HCT116 (cell line): ENCODE results near the gene CACNA1A. TPM values are rescaled to one million over a fixed set of nuclear protein-coding genes. Genes with fewer than 3 reads are reported as not detected.

Source experiments
- ATAC-seq: fragments of 200-7000 bp; cut with Tn5 transposase; 2 replicates; pipeline ENCODE4 v1.9.1; 2020; ENCODE audit warnings: mild to moderate bottlenecking, moderate library complexity
- BruUV-seq: library from RNA; stranded (reverse); fragments of 400-500 nt; replicated peaks from 2 replicates; lab custom pipeline; 2021; lab: Mats Ljungman, UMichigan
- CTCF ChIA-PET: fragments of 300-600 bp; sonication (Branson Sonifier 250); formaldehyde crosslinking; loops from one replicate; lab custom pipeline; 2021; ENCODE audit warnings: antibody characterized with exemption; lab: Charles Lee
- POLR2A ChIA-PET: fragments of 300-600, 350-600 bp; sonication (Branson Sonifier 250); formaldehyde crosslinking; loops from one replicate; lab custom pipeline; 2021; ENCODE audit warnings: antibody characterized with exemption; lab: Charles Lee
- RAD21 ChIA-PET, 2 experiments: fragments of 300-600 bp; sonication (Branson Sonifier 250); formaldehyde crosslinking; loops; one replicate each; lab custom pipeline; 2023; ENCODE audit warnings: low total read pairs in 2 of 2; ENCODE audit not compliant: uncharacterized antibody in 2 of 2, unreplicated experiment in 2 of 2, low non-redundant PET in 1 of 2; lab: Charles Lee
- DNase-seq: peaks from one replicate; pipeline ENCODE4 v3.0.0-alpha.2; 2010; ENCODE audit warnings: low read depth, low spot score
- H2AFZ ChIP-seq: fragments of 200-600 bp; shearing (Covaris generic), sonication (generic); 2 replicates; pipeline ENCODE4 v1.6.1; 2017; ENCODE audit warnings: low read depth, mixed run types, mixed read lengths, antibody characterized with exemption, low read length; ENCODE audit not compliant: poor library complexity, severe bottlenecking
- H3K27ac ChIP-seq: 2 replicates; pipeline ENCODE4 v1.5.1; 2012; ENCODE audit warnings: low read depth, low read length
- H3K27me3 ChIP-seq: fragments of 200-600 bp; sonication (generic); 2 replicates; pipeline ENCODE4 v1.6.1; 2016; ENCODE audit warnings: mixed run types, low read length, mixed read lengths; ENCODE audit not compliant: insufficient read depth
- H3K36me3 ChIP-seq, 2 experiments: fragments of 200-500 bp in 1 of 2; fragments of 200-600 bp in 1 of 2; sonication (Bioruptor generic) in 1 of 2; sonication (generic) in 1 of 2; 2 replicates each; pipeline versions ENCODE4 v1.5.1 to v1.6.1; 2014 to 2016; ENCODE audit warnings: low read length in 2 of 2, inconsistent platforms in 1 of 2, mixed read lengths in 1 of 2, mixed run types in 1 of 2; ENCODE audit not compliant: insufficient read depth in 2 of 2, control insufficient read depth in 1 of 2
- H3K4me1 ChIP-seq, 2 experiments: fragments of 200-600 bp in 1 of 2; sonication (generic) in 1 of 2; 2 replicates each; pipeline versions ENCODE4 v1.5.1 to v1.6.1; 2012 to 2017; ENCODE audit warnings: low read length in 2 of 2, inconsistent platforms in 1 of 2, mild to moderate bottlenecking in 1 of 2, mixed read lengths in 1 of 2, mixed run types in 1 of 2, moderate library complexity in 1 of 2; ENCODE audit not compliant: insufficient read depth in 2 of 2, control insufficient read depth in 1 of 2
- H3K4me2 ChIP-seq: fragments of 200-600 bp; sonication (generic); 2 replicates; pipeline ENCODE4 v1.6.1; 2017; ENCODE audit warnings: mixed run types, low read length, mixed read lengths
- H3K4me3 ChIP-seq, 2 experiments: fragments of 200-600 bp in 1 of 2; sonication (generic) in 1 of 2; replicated peaks in 1 of 2; 2 replicates each; pipeline ENCODE4 v1.5.1; 2011 to 2016; ENCODE audit warnings: low read length in 2 of 2, control low read depth in 1 of 2, low read depth in 1 of 2, mild to moderate bottlenecking in 1 of 2, mixed read lengths in 1 of 2, mixed run types in 1 of 2
- H3K79me2 ChIP-seq: fragments of 200-600 bp; sonication (generic); 2 replicates; pipeline ENCODE4 v1.6.1; 2017; ENCODE audit warnings: mild to moderate bottlenecking, mixed run types, low read length, moderate library complexity, mixed read lengths; ENCODE audit not compliant: insufficient read depth
- H3K9ac ChIP-seq: fragments of 200-600 bp; sonication (generic); 2 replicates; pipeline ENCODE4 v1.6.1; 2016; ENCODE audit warnings: low read length, mixed read lengths
- H3K9me2 ChIP-seq: fragments of 200-600 bp; sonication (generic), shearing (Covaris generic); 2 replicates; pipeline ENCODE4 v1.6.1; 2017; ENCODE audit warnings: mixed run types, mild to moderate bottlenecking, moderate library complexity; ENCODE audit not compliant: insufficient read depth
- H3K9me3 ChIP-seq, 2 experiments: fragments of 200-500 bp in 1 of 2; fragments of 200-600 bp in 1 of 2; sonication (Bioruptor generic) in 1 of 2; sonication (generic) in 1 of 2; 2 replicates each; pipeline ENCODE4 v1.6.1; 2014 to 2017; ENCODE audit warnings: low read length in 2 of 2, mixed read lengths in 2 of 2, inconsistent platforms in 1 of 2, low read depth in 1 of 2, mild to moderate bottlenecking in 1 of 2, mixed run types in 1 of 2, moderate library complexity in 1 of 2; ENCODE audit not compliant: control insufficient read depth in 1 of 2, insufficient read depth in 1 of 2
- H4K20me1 ChIP-seq: fragments of 200-600 bp; sonication (generic), shearing (Covaris generic); 2 replicates; pipeline ENCODE4 v1.6.1; 2017; ENCODE audit warnings: mixed run types, mild to moderate bottlenecking, moderate library complexity; ENCODE audit not compliant: insufficient read depth
- ATF3 ChIP-seq: IDR thresholded peaks from 2 replicates; pipeline ENCODE4 v1.6.1; 2012
- CEBPB ChIP-seq: IDR thresholded peaks from 2 replicates; pipeline ENCODE4 v1.6.1; 2012; ENCODE audit warnings: low read depth
- CTCF ChIP-seq, 3 experiments: fragments of 200-600 bp in 1 of 3; sonication (generic) in 1 of 3; IDR thresholded peaks in 2 of 3; conservative IDR thresholded peaks in 1 of 3; 2 replicates each; pipeline ENCODE4 v1.5.1; 2012 to 2017; ENCODE audit warnings: low read depth in 2 of 3, low read length in 2 of 3, antibody characterized with exemption in 1 of 3, borderline replicate concordance in 1 of 3, control low read depth in 1 of 3, mild to moderate bottlenecking in 1 of 3, mixed read lengths in 1 of 3, mixed run types in 1 of 3, moderate library complexity in 1 of 3; ENCODE audit not compliant: insufficient read depth in 1 of 3
- EZH2 ChIP-seq: fragments of 200-600 bp; sonication (generic); IDR thresholded peaks from 2 replicates; pipeline ENCODE4 v1.6.1; 2017; ENCODE audit warnings: antibody characterized with exemption, mixed run types
- EZH2phosphoT487 ChIP-seq: fragments of 200-600 bp; IDR thresholded peaks from 2 replicates; pipeline ENCODE4 v1.6.1; 2018; ENCODE audit warnings: antibody characterized with exemption, borderline replicate concordance
- POLR2A ChIP-seq: IDR thresholded peaks from 2 replicates; pipeline ENCODE4 v1.7.0; 2011; ENCODE audit warnings: borderline replicate concordance; ENCODE audit not compliant: insufficient read depth, insufficient read length; ENCODE audit errors: extremely low read depth
- POLR2AphosphoS5 ChIP-seq: IDR thresholded peaks from 2 replicates; pipeline ENCODE4 v1.6.1; 2011; ENCODE audit warnings: mild to moderate bottlenecking, low read depth, low read length, moderate library complexity
- REST ChIP-seq: IDR thresholded peaks from 2 replicates; pipeline ENCODE4 v1.6.1; 2012; ENCODE audit warnings: low read depth
- SIN3A ChIP-seq: IDR thresholded peaks from 2 replicates; pipeline ENCODE4 v1.6.1; 2012; ENCODE audit warnings: low read depth
- SP1 ChIP-seq: IDR thresholded peaks from 2 replicates; pipeline ENCODE4 v1.6.1; 2012; ENCODE audit warnings: low read depth
- SRF ChIP-seq: IDR thresholded peaks from 2 replicates; pipeline ENCODE4 v1.6.1; 2012; ENCODE audit warnings: low read depth
- YY1 ChIP-seq: IDR thresholded peaks from 2 replicates; pipeline ENCODE4 v1.6.1; 2011; ENCODE audit warnings: low read length, low read depth, moderate library complexity, mild to moderate bottlenecking; ENCODE audit not compliant: insufficient replicate concordance; ENCODE audit errors: extremely low read depth
- ZFX ChIP-seq: fragments of 450-650 bp; IDR thresholded peaks from 2 replicates; pipeline ENCODE4 v1.6.1; 2017
- ZNF274 ChIP-seq: fragments of 200-500 bp; sonication (Bioruptor generic); IDR thresholded peaks from 2 replicates; pipeline ENCODE4 v1.6.1; 2014; ENCODE audit warnings: mild to moderate bottlenecking, low read depth, low read length, inconsistent platforms
- intact Hi-C: fragments of 100-400 bp; cut with micrococcal nuclease; formaldehyde crosslinking; loops from 2 replicates; pipeline ENCODE4 v1.10.0; 2022
- total RNA-seq: library from RNA; stranded (reverse); gene quantifications from one replicate; pipeline ENCODE4 v1.2.1, GENCODE V29; 2021; ENCODE audit not compliant: unreplicated experiment

Gene CACNA1A
- total RNA-seq, 1 experiment from 2014 or later, result 7.5 TPM

- H2AFZ ChIP-seq, result no peak overlapping the region
- H3K4me2 ChIP-seq, result no peak overlapping the region
- ChIA-PET POLR2A (no interaction called here), CTCF (no interaction called here), RAD21 (no interaction called here)
- ATAC-seq, result no peak
- no peak for DNase-seq
- H3K9me2 ChIP-seq, result no peaks in the 10 kb centered on the region
- no peak overlapping the region for H3K27ac ChIP-seq
- no peak for TF ChIP-seq POLR2A
- TF ChIP-seq SP1, result no peak
- no peak for TF ChIP-seq ZFX
- TF ChIP-seq EZH2, result no peak
- no peak for TF ChIP-seq CTCF (IDR thresholded peaks at IDR 0.05 in 2 of 3, conservative IDR thresholded peaks at IDR 0.05 in 1 of 3; ENCODE audit: borderline replicate concordance in 1 of 3, insufficient read depth in 1 of 3, low read depth in 2 of 3, low read length in 2 of 3)
- no peak for TF ChIP-seq EZH2phosphoT487
- TF ChIP-seq SIN3A, result no peak
- no peak for TF ChIP-seq CEBPB
- TF ChIP-seq ZNF274, result no peak
- TF ChIP-seq SRF, result no peak
- TF ChIP-seq YY1, result no peak
- no peak for TF ChIP-seq ATF3
- no peak for TF ChIP-seq REST
- no peak for TF ChIP-seq POLR2AphosphoS5
- H4K20me1 ChIP-seq, result no peaks in the 10 kb centered on the region
- BruUV-seq, result no TSS peak
- intact Hi-C loops, result no loop called here
- H3K79me2 ChIP-seq, result no peaks in the 10 kb centered on the region
- no peak overlapping the region for H3K9ac ChIP-seq
- H3K9me3 ChIP-seq, result no peaks in the 10 kb centered on the region
- no peaks in the 10 kb centered on the region for H3K36me3 ChIP-seq
- no peaks in the 10 kb centered on the region for H3K27me3 ChIP-seq
- H3K4me3 ChIP-seq, result no peak overlapping the region
- peaks cover 3 to 7% of the 10 kb centered on the region in 2 experiments for H3K4me1 ChIP-seq
Observed at GRCh38 chr19:13267131-13267530, 239.1 kb downstream of the CACNA1A start.
